Heart left ventricle (tissue), 16 donors: ENCODE data around the gene P2RX1. TPM values are rescaled to one million over a fixed set of nuclear protein-coding genes. Genes with fewer than 3 reads are reported as not detected.

Experiments used
- ATAC-seq, 4 donors: fragments of 200-7000 bp; cut with Tn5 transposase; one replicate each; pipeline ENCODE4 v1.9.1; 2020 to 2022; ENCODE audit warnings: moderate library complexity in 4 of 4, mild to moderate bottlenecking in 3 of 4, moderate number of reproducible peaks in 1 of 4
- DNase-seq, 5 donors: peaks; one replicate each; pipeline ENCODE4 v3.0.0-alpha.2; 2020
- H3K27ac ChIP-seq, 12 donors: fragments of 200-600 bp; sonication (generic) in 4 of 12; one replicate each; pipeline versions ENCODE4 v1.5.0 to v1.8.0; 2016 to 2022; ENCODE audit warnings: mild to moderate bottlenecking in 2 of 12
- H3K27me3 ChIP-seq, 9 donors: fragments of 200-600 bp; sonication (generic) in 2 of 9; one replicate each; pipeline versions ENCODE4 v1.5.1 to v1.8.0; 2016 to 2022; ENCODE audit warnings: mild to moderate bottlenecking in 3 of 9
- H3K36me3 ChIP-seq, 9 donors: fragments of 200-600 bp; sonication (generic) in 2 of 9; one replicate each; pipeline versions ENCODE4 v1.5.0 to v1.8.0; 2018 to 2022; ENCODE audit warnings: mild to moderate bottlenecking in 2 of 9
- H3K4me1 ChIP-seq, 12 donors: fragments of 200-600 bp; sonication (generic) in 4 of 12; one replicate each; pipeline versions ENCODE4 v1.5.0 to v1.8.0; 2016 to 2022; ENCODE audit warnings: mild to moderate bottlenecking in 3 of 12
- H3K4me3 ChIP-seq, 12 donors: fragments of 200-600 bp; sonication (generic) in 4 of 12; one replicate each; pipeline versions ENCODE4 v1.5.0 to v1.8.0; 2017 to 2022; ENCODE audit warnings: mild to moderate bottlenecking in 9 of 12, moderate library complexity in 4 of 12
- H3K9me3 ChIP-seq, 12 donors: fragments of 200-600 bp; sonication (generic) in 4 of 12; one replicate each; pipeline versions ENCODE4 v1.5.0 to v1.8.0; 2016 to 2022; ENCODE audit warnings: mild to moderate bottlenecking in 1 of 12
- CTCF ChIP-seq, 12 donors: fragments of 200-600 bp; sonication (generic) in 4 of 12; IDR thresholded peaks; one replicate each; pipeline versions ENCODE4 v1.5.0 to v1.8.0; 2018 to 2022; ENCODE audit warnings: antibody characterized with exemption in 12 of 12, mild to moderate bottlenecking in 5 of 12
- POLR2A ChIP-seq, 2 donors: fragments of 450-650 bp; IDR thresholded peaks; one replicate each; pipeline ENCODE4 v1.6.1; 2017; ENCODE audit warnings: antibody characterized with exemption in 2 of 2, mild to moderate bottlenecking in 2 of 2, moderate library complexity in 2 of 2
- WGBS, 4 donors: extraction: QIAGEN DNeasy Blood & Tissue Kit in 2 of 4; methylation state at CpG; one replicate each; pipeline versions ENCODE4 v1.1.5 to v1.1.7; 2013 to 2018; 5-methylcytosine and 5-hydroxymethylcytosine counted together
- intact Hi-C, 10 donors: fragments of 100-400 bp; cut with DNase I; formaldehyde crosslinking; loops; one replicate each; pipeline versions ENCODE4 v1.11.1 to v1.14.2; 2022
- polyA plus RNA-seq, 2 donors: library from polyadenylated mRNA; stranded (reverse); fragments of 200-250 nt; gene quantifications; one replicate each; pipeline ENCODE4 v1.2.3, GENCODE V29; 2013
- total RNA-seq, 9 donors: library from RNA; depleted of rRNA in 2 of 9; stranded (reverse); fragments of >200 nt in 2 of 9; fragmentation: NEBNext Ultra II Directional in 3 of 9; extraction: Animal tissue kit (Norgen Biotek cat#: 25700) in 3 of 9; gene quantifications; one replicate each; pipeline versions ENCODE4 v1.1.0 to v1.2.4, GENCODE V29; 2016 to 2023
- donor health status: ischemic (EF 13 %, LVEDD 7.1; RV severe dilation, severe dysfunction).
- donor health status: healthy with polysubstance abuse.
- donor health status: DM: no; HTN: yes; CAD: no.
- donor health status: DM: no; HTN: no; CAD: no.
- donor health status: ischemic (EF 25% LVEDD 6.9; RV normal size, moderate dysfunction).
- donor health status: ischemic (EF 25% LVEDD 5.7; RV mildly dilated, moderate dysfunction).
- donor health status: healthy.
- donor health status: DM: yes; HTN: yes; CAD: no.
- donor health status: ischemic (EF 35%, LVEDD 5.7; RV mildly dilated, moderate dysfunction).
- donor health status: nonischemic (EF 11% LVEDD 7.7; RV severe dilation, severe dysfunction).
- donor health status: DM: yes; HTN: yes; CAD: no.
- donor health status: PGD.
- donor health status: ischemic (EF 29% LVEDD 5.4; RV normal size, mild dysfunction).
- donor health status: nonischemic (EF 23%, LVEDD 6.1; RV moderate dilation, normal function).

P2RX1 gene
- total and polyA plus RNA-seq, 11 donors, result 0.19 to 5.5 (median 0.52) TPM

DNA sequence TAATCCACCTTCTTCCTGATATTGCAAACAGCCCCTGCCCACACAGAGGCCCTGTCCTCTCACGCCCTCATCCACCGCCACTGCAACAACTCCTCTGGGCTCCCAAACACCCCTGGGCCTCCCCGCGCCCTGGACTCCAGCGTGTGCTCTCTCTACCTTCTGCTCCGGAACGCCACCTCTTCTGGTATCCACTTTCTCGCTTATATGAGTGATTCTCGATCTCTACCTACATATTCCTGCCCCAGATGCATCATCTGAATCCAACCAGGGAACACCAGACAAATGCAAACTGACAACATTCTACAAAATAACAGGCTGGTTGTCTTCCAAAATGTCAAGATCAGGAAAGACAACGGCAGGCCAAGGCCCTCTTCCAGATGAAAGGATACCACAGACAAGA, 42.4 kb downstream of the P2RX1 start:
- Histone ChIP-seq H3K9me3 (no peaks in the 10 kb centered on the region), H3K27ac (no peak overlapping the region), H3K4me3 (no peak overlapping the region), H3K4me1 (peaks cover 0 to 9% (median 5%) of the 10 kb centered on the region in 12 donors), H3K36me3 (peaks cover 0 to 48% (median 28%) of the 10 kb centered on the region in 9 donors), H3K27me3 (no peaks in the 10 kb centered on the region)
- ATAC-seq, result no peak
- WGBS, 4 donors, result 93 to 97% (median 95%) methylated on average over 10 of the region's 10 CpGs
- intact Hi-C loops, result no loop called here
- TF ChIP-seq CTCF (IDR thresholded peaks at IDR 0.05), result no peak
- no peak for TF ChIP-seq POLR2A (IDR thresholded peaks at IDR 0.05)
- no peak for DNase-seq

DNA sequence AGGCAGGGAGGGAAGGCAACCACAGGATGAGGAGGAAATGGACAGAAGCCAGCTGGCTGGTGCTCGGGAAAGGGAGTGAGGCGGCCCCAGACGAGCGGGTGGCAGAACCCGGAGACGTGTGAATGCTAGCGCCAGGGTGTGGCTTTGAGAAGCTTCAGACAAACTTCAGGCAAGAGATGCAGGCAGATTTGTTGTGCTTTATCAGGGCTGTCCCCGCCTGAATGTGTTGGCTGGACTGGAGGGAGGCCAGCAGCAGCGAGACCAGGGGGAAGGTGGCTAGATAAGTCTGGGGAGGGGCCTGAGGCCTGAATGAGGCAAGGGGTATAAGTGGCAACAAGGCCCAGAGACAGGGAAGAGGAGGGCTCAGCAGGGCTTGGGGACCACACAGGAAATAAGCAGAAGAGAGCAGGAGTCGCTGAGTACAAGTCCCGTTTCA, 45.4 kb downstream of the P2RX1 start:
- H3K27ac ChIP-seq, result peak overlapping the region in 2 of 12 donors; percentile 4 to 70
- 18 to 31% (median 24%) methylated on average over 11 of the region's 11 CpGs for WGBS, 4 donors
- peaks cover 0 to 8% (median 5%) of the 10 kb centered on the region in 12 donors for H3K4me1 ChIP-seq
- peaks cover 0 to 36% (median 25%) of the 10 kb centered on the region in 9 donors for H3K36me3 ChIP-seq
- no peaks in the 10 kb centered on the region for H3K27me3 ChIP-seq
- DNase-seq (peak in 2 of 5 donors; percentile 47 to 55), ATAC-seq (peak in 3 of 4 donors; percentile 64 to 71 (median 65))
- intact Hi-C loops, result no loop called here
- TF ChIP-seq POLR2A (IDR thresholded peaks at IDR 0.05) (no peak), CTCF (IDR thresholded peaks at IDR 0.05) (no peak)
- no peak overlapping the region for H3K4me3 ChIP-seq
- no peaks in the 10 kb centered on the region for H3K9me3 ChIP-seq

DNA sequence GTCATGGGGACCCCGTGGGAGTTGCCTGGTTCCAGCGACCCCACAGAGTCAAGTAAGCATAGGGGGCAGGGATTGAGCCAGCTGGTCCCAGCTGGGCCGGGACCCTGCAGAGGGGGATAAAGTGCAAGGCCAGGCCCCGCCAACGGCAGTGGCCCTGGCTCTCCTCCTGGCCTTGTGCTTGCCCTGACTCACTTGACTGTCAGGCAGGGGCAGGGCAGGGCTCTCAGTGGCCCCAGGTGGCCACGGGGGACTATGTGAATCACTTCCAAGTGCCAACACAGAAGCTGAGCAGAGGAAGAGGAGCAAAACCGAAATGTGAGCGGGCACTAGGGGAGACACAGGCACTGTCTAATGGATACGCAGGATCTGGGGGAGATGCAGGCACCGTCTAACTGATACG, 48.7 kb downstream of the P2RX1 start:
- ATAC-seq (no peak), DNase-seq (no peak)
- Histone ChIP-seq H3K27ac (no peak overlapping the region), H3K4me3 (no peak overlapping the region), H3K36me3 (peaks cover 0 to 10% (median 7%) of the 10 kb centered on the region in 9 donors), H3K4me1 (peaks cover 0 to 16% (median 6%) of the 10 kb centered on the region in 12 donors), H3K9me3 (no peaks in the 10 kb centered on the region), H3K27me3 (no peaks in the 10 kb centered on the region)
- intact Hi-C loops, result loop anchor here in 6 of 10 donors (5.0 to 10.0 kb wide), 5 partner anchors 35 to 205 kb away; no protein-coding TSS in a partner anchor
- TF ChIP-seq POLR2A (IDR thresholded peaks at IDR 0.05) (no peak), CTCF (IDR thresholded peaks at IDR 0.05) (no peak)
- WGBS, 4 donors, result 80 to 85% (median 84%) methylated on average over 11 of the region's 11 CpGs

GRCh38 chr17:3867106-3867505, 49.2 kb downstream of the P2RX1 start:
- ATAC-seq, result no peak
- intact Hi-C loops, result loop anchor here in 6 of 10 donors (5.0 to 10.0 kb wide), 5 partner anchors 35 to 205 kb away; no protein-coding TSS in a partner anchor
- Histone ChIP-seq H3K9me3 (no peaks in the 10 kb centered on the region), H3K4me3 (no peak overlapping the region), H3K27me3 (no peaks in the 10 kb centered on the region), H3K4me1 (peaks cover 0 to 16% (median 6%) of the 10 kb centered on the region in 12 donors), H3K36me3 (peaks cover 0 to 6% (median 2%) of the 10 kb centered on the region in 9 donors), H3K27ac (no peak overlapping the region)
- no peak for TF ChIP-seq CTCF (IDR thresholded peaks at IDR 0.05)
- no peak for TF ChIP-seq POLR2A (IDR thresholded peaks at IDR 0.05)
- 79 to 84% (median 81%) methylated on average over 17 of the region's 17 CpGs for WGBS, 4 donors
- no peak for DNase-seq
